Stimulated activated naive CD4-positive, alpha-beta T cell (primary cell): Measurements from ENCODE around the gene SYN1.
A peak's percentile ranks its signal among the peaks of the same experiment; 100 is the strongest.
"Not testable (repeated sequence)": the region's sequence is repeated elsewhere in the genome, so short reads cannot be mapped to it uniquely, and the experiment has no call there.

ENCODE experiments used
- DNase-seq, 6 experiments: peaks; one replicate each; lab custom pipeline; 2025; lab: John Stamatoyannopoulos, UW

The SYN1 gene

DNA sequence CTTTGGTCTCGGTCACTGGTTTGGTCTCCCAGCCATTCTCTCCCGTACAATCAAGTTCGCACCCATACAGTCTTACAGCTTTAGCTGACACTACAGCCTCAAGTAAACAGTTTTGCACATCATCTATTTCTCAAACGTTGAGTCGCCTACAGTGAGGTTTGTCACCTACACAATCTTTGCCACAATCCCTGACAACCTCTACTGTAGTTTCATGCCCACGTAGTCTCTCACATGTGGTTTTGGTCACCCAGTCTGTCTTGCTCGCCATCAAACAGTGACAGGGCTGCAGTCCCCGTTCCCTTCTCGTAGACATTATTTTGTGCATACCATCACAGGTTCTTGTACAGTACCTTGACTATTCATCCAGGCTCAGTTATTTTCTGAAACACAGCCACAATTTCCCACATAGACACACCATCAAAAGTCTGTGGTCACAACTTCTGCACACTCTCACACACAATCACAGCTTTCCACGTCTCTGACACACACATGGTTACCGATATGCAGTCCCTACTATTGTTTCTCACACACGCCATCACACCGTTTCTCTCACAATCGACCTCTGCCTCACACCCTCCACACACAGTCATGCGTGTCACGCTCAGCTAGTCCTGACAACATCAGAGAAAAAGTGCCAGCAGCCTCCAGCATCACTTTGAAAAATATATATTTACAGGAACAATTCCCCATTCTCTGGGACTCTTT lies 15.4 kb upstream of the SYN1 start:
- DNase-seq: no peak

DNA sequence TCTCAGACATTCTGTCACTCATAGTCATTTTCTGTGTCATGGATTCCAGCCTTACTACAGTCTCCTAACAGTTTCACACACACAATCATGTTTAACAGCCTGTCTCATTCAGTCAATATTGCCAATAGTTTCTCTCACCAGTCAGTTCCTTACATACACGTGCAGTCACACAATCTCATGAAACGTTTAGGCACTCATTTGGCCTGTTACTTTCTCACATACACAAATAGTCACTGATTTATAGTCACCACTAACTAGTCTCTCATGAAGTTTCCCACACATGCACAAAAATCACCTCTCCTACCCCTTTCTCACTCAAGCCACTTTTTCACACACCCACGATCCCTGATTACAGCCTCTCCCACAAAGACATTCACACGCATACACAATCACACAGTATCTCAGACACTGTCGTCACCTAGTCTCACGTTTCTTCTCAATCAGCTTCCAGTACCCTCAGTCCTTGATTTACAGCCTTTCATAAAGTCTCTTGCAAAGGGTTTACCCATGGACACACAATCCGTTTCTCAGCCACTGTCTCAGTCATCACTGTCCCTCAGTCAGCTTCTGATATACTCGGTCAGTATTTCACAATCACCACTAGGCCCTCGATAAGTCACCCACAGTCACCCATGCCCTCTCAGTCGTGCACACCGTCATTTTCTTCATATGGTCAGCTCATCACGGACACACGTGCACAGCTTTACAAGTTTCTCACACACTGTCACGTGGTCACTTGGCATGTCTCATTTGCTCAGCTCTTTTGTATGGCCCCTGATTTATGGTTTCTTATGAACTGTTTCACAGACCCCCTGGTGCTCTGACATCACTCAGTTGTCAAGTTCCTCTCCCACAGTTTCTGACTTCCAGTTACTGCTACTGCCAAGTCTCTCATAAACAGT lies 14.3 kb upstream of the SYN1 start:
- no peak for DNase-seq

DNA sequence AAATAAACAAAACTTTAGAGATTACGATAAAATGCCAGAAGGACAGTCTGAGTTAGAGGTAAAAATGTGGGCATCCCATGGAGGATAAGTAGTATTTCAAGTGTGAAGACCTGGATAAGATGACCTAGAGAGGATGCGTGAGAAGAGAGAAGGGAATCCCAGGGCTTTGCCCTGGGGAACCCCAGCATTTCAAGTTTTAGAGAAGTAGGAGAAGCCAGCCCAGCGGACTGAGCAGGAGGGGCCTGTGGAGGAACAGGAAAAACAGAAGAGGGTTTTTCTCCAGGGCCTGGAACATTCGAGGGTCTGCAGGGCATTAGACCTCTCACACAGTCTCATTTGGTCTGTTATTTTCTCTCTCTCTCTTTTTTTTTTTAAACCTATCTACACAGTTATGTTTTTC lies 13.0 kb upstream of the SYN1 start:
- no peak for DNase-seq

GRCh38 chrX:47631676-47632075 lies 12.0 kb upstream of the SYN1 start:
- DNase-seq: no peak

GRCh38 chrX:47629419-47630200 lies 10.0 kb upstream of the SYN1 start, which contains the start of gene CFP:
Gene CFP, minus strand, starts transcription at chrX:47629930. Its CDS starts 86 bp downstream, at chrX:47629844.
- peak in 3 of 6 experiments; percentile 3 to 36 (median 25) for DNase-seq

DNA sequence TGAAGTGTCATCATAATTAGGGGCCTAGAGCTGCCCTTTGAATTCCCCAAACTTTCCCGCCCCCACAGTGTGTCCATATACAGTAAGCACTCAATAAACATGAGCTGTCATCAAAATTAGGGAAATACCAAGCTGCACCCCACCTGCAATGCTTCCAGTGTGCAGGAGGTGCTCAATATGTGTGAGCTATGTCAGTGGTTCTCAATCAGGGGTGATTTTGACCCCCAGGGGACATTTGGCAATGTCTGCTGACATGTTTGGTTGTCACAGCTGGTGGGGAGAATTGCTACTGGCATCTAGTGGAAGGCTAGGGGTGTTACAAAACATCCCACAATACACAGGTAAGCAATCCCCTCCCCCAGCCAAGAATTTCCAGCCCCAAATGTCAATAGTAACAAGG lies 9.3 kb upstream of the SYN1 start:
- no peak for DNase-seq

GRCh38 chrX:47625365-47625764 lies 5.7 kb upstream of the SYN1 start:
- no peak for DNase-seq

GRCh38 chrX:47623540-47624027 lies 3.9 kb upstream of the SYN1 start:
- peak; percentile 25 to 78 (median 54) for DNase-seq

DNA sequence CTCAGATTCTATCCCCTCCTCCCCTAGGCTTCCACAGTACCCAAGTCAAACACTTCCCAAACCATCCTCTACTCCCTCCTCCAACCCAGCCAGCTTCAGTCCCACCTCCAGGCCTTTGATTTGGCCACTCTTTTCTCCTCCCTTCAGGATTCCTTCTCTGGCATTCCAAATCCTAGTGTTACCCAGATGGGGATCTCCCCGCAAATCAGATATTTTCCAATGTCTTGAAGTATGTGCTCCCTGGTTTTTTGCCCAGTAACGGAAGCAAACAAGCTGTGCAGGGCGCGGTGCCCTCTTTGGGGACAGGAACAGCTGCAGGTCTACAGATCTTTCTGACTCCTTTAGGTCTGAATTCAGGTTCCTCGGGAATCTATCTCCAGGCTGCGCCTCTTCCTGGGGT lies 2.2 kb upstream of the SYN1 start:
- no peak for DNase-seq

GRCh38 chrX:47620303-47620685 lies 637 bp upstream of the SYN1 start:
- no peak for DNase-seq

DNA sequence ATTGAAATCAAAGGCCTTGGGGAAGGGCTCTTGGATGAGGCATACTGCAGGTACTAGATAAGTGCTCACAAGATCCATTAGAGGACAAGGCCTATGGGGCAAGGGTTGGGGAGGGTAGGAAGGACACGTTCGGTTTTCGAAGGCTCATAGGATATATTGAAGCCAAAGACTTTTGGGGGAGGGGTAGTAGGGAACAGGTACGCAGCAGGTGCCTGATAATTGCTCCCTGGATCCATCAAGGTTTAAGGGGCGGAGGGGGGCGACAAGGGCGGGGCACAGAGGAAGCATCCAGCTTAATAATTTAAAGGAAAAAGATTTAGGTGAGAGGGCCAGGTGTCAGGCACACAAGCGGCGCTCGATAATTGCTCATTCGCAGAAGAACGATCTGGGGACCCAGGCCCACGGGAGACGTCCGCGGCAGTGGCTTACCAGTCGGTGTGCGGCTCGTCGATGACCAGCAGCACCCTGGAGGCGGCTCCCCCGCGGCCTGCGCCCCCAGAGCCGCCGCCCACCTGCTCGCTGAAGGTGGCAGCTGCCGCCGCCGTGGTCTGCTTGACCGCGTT lies 653 bp downstream of the SYN1 start:
- DNase-seq: no peak

- no peak for DNase-seq
Observed at GRCh38 chrX:47614618-47615017, 5.0 kb downstream of the SYN1 start.

GRCh38 chrX:47613082-47613481 lies 6.6 kb downstream of the SYN1 start:
- DNase-seq: no peak

- no peak for DNase-seq
Observed at GRCh38 chrX:47612418-47612817, 7.2 kb downstream of the SYN1 start.

GRCh38 chrX:47611926-47612325 lies 7.7 kb downstream of the SYN1 start:
- no peak for DNase-seq

- DNase-seq: no peak
Observed at GRCh38 chrX:47611489-47611888, 8.2 kb downstream of the SYN1 start.

DNA sequence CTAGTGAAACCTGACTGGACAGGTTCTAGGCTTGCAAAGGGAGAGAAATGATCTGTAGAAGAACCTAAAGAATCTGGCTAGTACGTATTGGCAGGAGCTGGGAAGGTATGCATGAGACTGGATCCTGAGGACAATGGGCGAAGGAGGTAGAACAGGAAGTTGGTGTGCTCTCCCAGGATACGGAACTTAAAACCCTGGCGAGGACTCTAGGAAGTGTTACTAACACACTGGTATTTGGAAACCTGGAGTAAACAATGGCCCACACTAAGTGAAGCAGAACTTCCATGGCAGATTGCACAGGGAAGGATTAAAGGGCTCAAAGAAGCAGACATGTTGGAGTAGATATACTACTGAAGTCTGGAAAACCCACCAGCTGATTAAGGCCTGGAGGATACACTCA lies 9.1 kb downstream of the SYN1 start:
- no peak for DNase-seq

- no peak for DNase-seq
Observed at GRCh38 chrX:47608130-47608810, 11.4 kb downstream of the SYN1 start.

GRCh38 chrX:47607091-47607490 lies 12.6 kb downstream of the SYN1 start:
- DNase-seq: no peak

DNA sequence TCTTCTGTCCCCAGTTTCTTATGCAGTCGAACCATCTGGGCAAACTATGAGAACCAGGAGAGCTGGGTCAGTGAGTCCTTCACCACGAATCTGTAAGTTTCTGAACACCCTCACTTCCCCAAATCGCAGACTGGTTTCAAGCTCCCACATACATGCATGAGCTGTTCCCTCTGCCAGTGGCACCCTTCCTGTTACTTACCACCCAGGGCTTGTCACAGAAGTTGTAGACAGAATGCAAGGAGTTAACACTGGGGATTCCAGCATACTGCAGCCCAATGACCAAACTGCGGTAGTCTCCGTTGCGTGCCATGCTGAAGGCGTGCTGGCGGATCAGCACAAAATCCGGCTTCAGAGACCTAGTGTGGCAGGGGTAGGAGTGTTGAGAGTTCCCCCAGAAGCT lies 14.6 kb downstream of the SYN1 start:
- no peak for DNase-seq

DNA sequence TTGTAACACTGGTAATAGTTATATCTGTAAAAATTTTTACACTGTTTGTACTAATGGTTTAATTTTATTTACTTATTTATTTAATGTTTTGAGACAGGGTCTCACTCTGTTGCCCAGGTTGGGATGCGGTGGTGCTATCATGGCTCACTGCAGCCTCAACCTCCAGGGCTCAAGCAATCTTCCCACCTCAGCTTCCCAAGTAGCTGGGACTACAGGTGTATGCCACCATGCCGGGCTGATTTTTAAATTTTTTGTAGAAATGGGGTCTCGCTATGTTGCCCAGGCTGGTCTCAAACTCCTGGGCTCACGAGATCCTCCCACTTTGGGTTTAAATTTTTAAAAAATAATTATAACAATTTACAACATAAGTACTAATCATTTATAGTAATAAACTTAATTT lies 16.5 kb downstream of the SYN1 start:
- DNase-seq: not testable (repeated sequence)
